ENCODE measurements around the gene ITGA5.

ITGA5 gene

GRCh38 chr12:54409267-54409666 is 9.8 kb downstream of the ITGA5 start:
- DNase-seq, result no peak

GRCh38 chr12:54407183-54407905 is 11.7 kb downstream of the ITGA5 start:
- DNase-seq, result no peak

- DNase-seq, result no peak
Observed at GRCh38 chr12:54405573-54405972, 13.5 kb downstream of the ITGA5 start.

- no peak for DNase-seq
Observed at GRCh38 chr12:54405106-54405505, 14.0 kb downstream of the ITGA5 start.

GRCh38 chr12:54404061-54405004 is 14.7 kb downstream of the ITGA5 start:
- DNase-seq, result peak; percentile 67 to 74

GRCh38 chr12:54401119-54401518 is 17.9 kb downstream of the ITGA5 start:
- DNase-seq, result no peak

GRCh38 chr12:54398995-54399793 is 19.9 kb downstream of the ITGA5 start:
- DNase-seq, result peak; percentile 88 to 89

GRCh38 chr12:54398218-54398617 is 20.8 kb downstream of the ITGA5 start:
- no peak for DNase-seq

GRCh38 chr12:54397157-54397556 is 21.9 kb downstream of the ITGA5 start:
- DNase-seq, result no peak

GRCh38 chr12:54395545-54395944 is 23.5 kb downstream of the ITGA5 start:
- no peak for DNase-seq

- no peak for DNase-seq
Observed at GRCh38 chr12:54394986-54395385, 24.1 kb downstream of the ITGA5 start.

GRCh38 chr12:54394281-54394719 is 24.8 kb downstream of the ITGA5 start:
- DNase-seq, result peak; percentile 45 to 54

- no peak for DNase-seq
Observed at GRCh38 chr12:54393743-54394142, 25.3 kb downstream of the ITGA5 start.

- no peak for DNase-seq
Observed at GRCh38 chr12:54393207-54393609, 25.9 kb downstream of the ITGA5 start.

GRCh38 chr12:54392485-54393206 is 26.4 kb downstream of the ITGA5 start:
- DNase-seq, result no peak

- DNase-seq, result peak; percentile 74
Observed at GRCh38 chr12:54390668-54391551, 28.2 kb downstream of the ITGA5 start.

- no peak for DNase-seq
Observed at GRCh38 chr12:54390176-54390667, 28.8 kb downstream of the ITGA5 start.

GRCh38 chr12:54389607-54390175 is 29.4 kb downstream of the ITGA5 start:
- DNase-seq, result no peak

- no peak for DNase-seq
Observed at GRCh38 chr12:54389134-54389508, 29.9 kb downstream of the ITGA5 start.

- DNase-seq, result no peak
Observed at GRCh38 chr12:54388237-54389133, 30.6 kb downstream of the ITGA5 start.

Measured in CD4-positive, alpha-beta T cell treated with Interleukin-4 for 1 hour (primary cell).